ENCODE data around the gene GPA33. TPM values are rescaled to one million over a fixed set of nuclear protein-coding genes. Genes with fewer than 3 reads are reported as not detected.
A peak's percentile ranks its signal among the peaks of the same experiment; 100 is the strongest.

GPA33 gene
- total and polyA plus RNA-seq, 5 donors from 2014 or later: 21.0 to 121 (median 56.6) TPM

GRCh38 chr1:167077128-167077867, 12.9 kb downstream of the GPA33 start:
- peak overlapping the region in 1 of 4 donors; percentile 44 for H3K4me3 Mint-ChIP-seq
- H3K36me3 Mint-ChIP-seq: peaks cover 50% of the 10 kb centered on the region
- Histone ChIP-seq H3K36me3 (ENCODE audit: control insufficient read depth, insufficient read depth, low read length) (peaks cover 4% of the 10 kb centered on the region), H3K27ac (ENCODE audit: insufficient read depth, low read length, poor library complexity, severe bottlenecking) (no peak overlapping the region), H3K9me3 (ENCODE audit: control insufficient read depth in 2 of 2, low read length in 2 of 2) (no peaks in the 10 kb centered on the region), H3K27me3 (ENCODE audit: control insufficient read depth, insufficient read depth, low read length) (no peaks in the 10 kb centered on the region), H3K4me3 (ENCODE audit: low read depth, low read length) (no peak overlapping the region), H3K4me1 (ENCODE audit: control insufficient read depth, insufficient read depth, low read length, poor library complexity, severe bottlenecking) (peaks cover 9% of the 10 kb centered on the region)
- H3K27me3 Mint-ChIP-seq: peaks cover 12% of the 10 kb centered on the region
- H3K4me1 Mint-ChIP-seq: peaks cover 16 to 55% (median 35%) of the 10 kb centered on the region in 4 donors
- peaks cover 0 to 1% (median 0%) of the 10 kb centered on the region in 7 donors for H3K9me3 Mint-ChIP-seq
- H3K27ac Mint-ChIP-seq: peak overlapping the region in 2 of 3 donors; percentile 8 to 59
- DNase-seq (no peak), ATAC-seq (ENCODE audit: low read depth in 2 of 2) (no peak)

- Histone ChIP-seq H3K4me1 (ENCODE audit: control insufficient read depth, insufficient read depth, low read length, poor library complexity, severe bottlenecking) (peaks cover 9% of the 10 kb centered on the region), H3K4me3 (ENCODE audit: low read depth, low read length) (no peak overlapping the region), H3K9me3 (ENCODE audit: control insufficient read depth in 2 of 2, low read length in 2 of 2) (no peaks in the 10 kb centered on the region), H3K36me3 (ENCODE audit: control insufficient read depth, insufficient read depth, low read length) (peaks cover 10% of the 10 kb centered on the region), H3K27me3 (ENCODE audit: control insufficient read depth, insufficient read depth, low read length) (no peaks in the 10 kb centered on the region), H3K27ac (ENCODE audit: insufficient read depth, low read length, poor library complexity, severe bottlenecking) (no peak overlapping the region)
- Mint-ChIP-seq H3K4me1 (peaks cover 16 to 53% (median 33%) of the 10 kb centered on the region in 4 donors), H3K27me3 (peaks cover 10% of the 10 kb centered on the region), H3K36me3 (peaks cover 41% of the 10 kb centered on the region), H3K27ac (peak overlapping the region; percentile 15 to 67 (median 21)), H3K4me3 (peak overlapping the region in 2 of 4 donors; percentile 37 to 63), H3K9me3 (peaks cover 0 to 1% (median 0%) of the 10 kb centered on the region in 7 donors)
- DNase-seq (peak in 1 of 3 donors; percentile 21), ATAC-seq (ENCODE audit: low read depth in 2 of 2) (no peak)
Observed at GRCh38 chr1:167076136-167076710, 14.0 kb downstream of the GPA33 start.

GRCh38 chr1:167071286-167071685, 18.9 kb downstream of the GPA33 start:
- Mint-ChIP-seq H3K27ac (peak overlapping the region in 2 of 3 donors; percentile 12 to 38), H3K4me3 (no peak overlapping the region), H3K9me3 (peaks cover 0 to 1% (median 0%) of the 10 kb centered on the region in 7 donors), H3K27me3 (no peaks in the 10 kb centered on the region), H3K4me1 (peaks cover 14 to 27% (median 18%) of the 10 kb centered on the region in 4 donors), H3K36me3 (peaks cover 46% of the 10 kb centered on the region)
- Histone ChIP-seq H3K4me1 (ENCODE audit: control insufficient read depth, insufficient read depth, low read length, poor library complexity, severe bottlenecking) (peaks cover 10% of the 10 kb centered on the region), H3K4me3 (ENCODE audit: low read depth, low read length) (no peak overlapping the region), H3K27ac (ENCODE audit: insufficient read depth, low read length, poor library complexity, severe bottlenecking) (no peak overlapping the region), H3K9me3 (ENCODE audit: control insufficient read depth in 2 of 2, low read length in 2 of 2) (no peaks in the 10 kb centered on the region), H3K27me3 (ENCODE audit: control insufficient read depth, insufficient read depth, low read length) (no peaks in the 10 kb centered on the region), H3K36me3 (ENCODE audit: control insufficient read depth, insufficient read depth, low read length) (peaks cover 28% of the 10 kb centered on the region)
- DNase-seq: no peak
- ATAC-seq (ENCODE audit: low read depth in 2 of 2): no peak

- Histone ChIP-seq H3K27ac (ENCODE audit: insufficient read depth, low read length, poor library complexity, severe bottlenecking) (no peak overlapping the region), H3K4me3 (ENCODE audit: low read depth, low read length) (no peak overlapping the region), H3K9me3 (ENCODE audit: control insufficient read depth in 2 of 2, low read length in 2 of 2) (no peaks in the 10 kb centered on the region), H3K4me1 (ENCODE audit: control insufficient read depth, insufficient read depth, low read length, poor library complexity, severe bottlenecking) (peaks cover 4% of the 10 kb centered on the region), H3K27me3 (ENCODE audit: control insufficient read depth, insufficient read depth, low read length) (no peaks in the 10 kb centered on the region), H3K36me3 (ENCODE audit: control insufficient read depth, insufficient read depth, low read length) (peaks cover 25% of the 10 kb centered on the region)
- Mint-ChIP-seq H3K9me3 (no peaks in the 10 kb centered on the region), H3K36me3 (peaks cover 32% of the 10 kb centered on the region), H3K27ac (peak overlapping the region in 1 of 3 donors; percentile 30), H3K27me3 (no peaks in the 10 kb centered on the region), H3K4me1 (peaks cover 0 to 11% (median 5%) of the 10 kb centered on the region in 4 donors), H3K4me3 (no peak overlapping the region)
- ATAC-seq (ENCODE audit: low read depth in 2 of 2): no peak
- no peak for DNase-seq
Observed at GRCh38 chr1:167068761-167069160, 21.4 kb downstream of the GPA33 start.

- Histone ChIP-seq H3K27ac (ENCODE audit: insufficient read depth, low read length, poor library complexity, severe bottlenecking) (no peak overlapping the region), H3K36me3 (ENCODE audit: control insufficient read depth, insufficient read depth, low read length) (peaks cover 30% of the 10 kb centered on the region), H3K9me3 (ENCODE audit: control insufficient read depth in 2 of 2, low read length in 2 of 2) (no peaks in the 10 kb centered on the region), H3K4me3 (ENCODE audit: low read depth, low read length) (no peak overlapping the region), H3K4me1 (ENCODE audit: control insufficient read depth, insufficient read depth, low read length, poor library complexity, severe bottlenecking) (peaks cover 4% of the 10 kb centered on the region), H3K27me3 (ENCODE audit: control insufficient read depth, insufficient read depth, low read length) (no peaks in the 10 kb centered on the region)
- no peak overlapping the region for H3K27ac Mint-ChIP-seq
- H3K27me3 Mint-ChIP-seq: no peaks in the 10 kb centered on the region
- H3K4me3 Mint-ChIP-seq: no peak overlapping the region
- peaks cover 33% of the 10 kb centered on the region for H3K36me3 Mint-ChIP-seq
- H3K9me3 Mint-ChIP-seq: no peaks in the 10 kb centered on the region
- DNase-seq: no peak
- no peak for ATAC-seq (ENCODE audit: low read depth in 2 of 2)
- peaks cover 0 to 11% (median 5%) of the 10 kb centered on the region in 4 donors for H3K4me1 Mint-ChIP-seq
Observed at GRCh38 chr1:167067904-167068303, 22.3 kb downstream of the GPA33 start.

GRCh38 chr1:167066333-167067122, 23.6 kb downstream of the GPA33 start:
- Histone ChIP-seq H3K27me3 (ENCODE audit: control insufficient read depth, insufficient read depth, low read length) (no peaks in the 10 kb centered on the region), H3K4me3 (ENCODE audit: low read depth, low read length) (no peak overlapping the region), H3K36me3 (ENCODE audit: control insufficient read depth, insufficient read depth, low read length) (peaks cover 31% of the 10 kb centered on the region), H3K4me1 (ENCODE audit: control insufficient read depth, insufficient read depth, low read length, poor library complexity, severe bottlenecking) (peaks cover 4% of the 10 kb centered on the region), H3K9me3 (ENCODE audit: control insufficient read depth in 2 of 2, low read length in 2 of 2) (no peaks in the 10 kb centered on the region), H3K27ac (ENCODE audit: insufficient read depth, low read length, poor library complexity, severe bottlenecking) (no peak overlapping the region)
- Mint-ChIP-seq H3K9me3 (no peaks in the 10 kb centered on the region), H3K36me3 (peaks cover 37% of the 10 kb centered on the region), H3K27me3 (no peaks in the 10 kb centered on the region), H3K4me3 (peak overlapping the region in 2 of 4 donors; percentile 16 to 48), H3K4me1 (peaks cover 0 to 11% (median 5%) of the 10 kb centered on the region in 4 donors), H3K27ac (no peak overlapping the region)
- peak; percentile 77 to 87 for ATAC-seq (ENCODE audit: low read depth in 2 of 2)
- DNase-seq: peak; percentile 60 to 74 (median 62)

GRCh38 chr1:167065471-167065870, 24.7 kb downstream of the GPA33 start:
- Mint-ChIP-seq H3K36me3 (peaks cover 38% of the 10 kb centered on the region), H3K4me3 (no peak overlapping the region), H3K27ac (no peak overlapping the region), H3K27me3 (no peaks in the 10 kb centered on the region), H3K4me1 (peaks cover 0 to 13% (median 4%) of the 10 kb centered on the region in 4 donors), H3K9me3 (no peaks in the 10 kb centered on the region)
- ATAC-seq (ENCODE audit: low read depth in 2 of 2): no peak
- Histone ChIP-seq H3K27ac (ENCODE audit: insufficient read depth, low read length, poor library complexity, severe bottlenecking) (no peak overlapping the region), H3K36me3 (ENCODE audit: control insufficient read depth, insufficient read depth, low read length) (peaks cover 25% of the 10 kb centered on the region), H3K4me3 (ENCODE audit: low read depth, low read length) (no peak overlapping the region), H3K27me3 (ENCODE audit: control insufficient read depth, insufficient read depth, low read length) (no peaks in the 10 kb centered on the region), H3K9me3 (ENCODE audit: control insufficient read depth in 2 of 2, low read length in 2 of 2) (no peaks in the 10 kb centered on the region), H3K4me1 (ENCODE audit: control insufficient read depth, insufficient read depth, low read length, poor library complexity, severe bottlenecking) (peaks cover 4% of the 10 kb centered on the region)
- no peak for DNase-seq
